Raji (cell line): ENCODE data around the gene PM20D2.

ENCODE experiments used
- POLR2A ChIP-seq: IDR thresholded peaks from 2 replicates; pipeline ENCODE4 v1.6.1; 2011; ENCODE audit warnings: low read depth, low read length, control low read depth; ENCODE audit not compliant: insufficient read depth

PM20D2 gene, protein sequence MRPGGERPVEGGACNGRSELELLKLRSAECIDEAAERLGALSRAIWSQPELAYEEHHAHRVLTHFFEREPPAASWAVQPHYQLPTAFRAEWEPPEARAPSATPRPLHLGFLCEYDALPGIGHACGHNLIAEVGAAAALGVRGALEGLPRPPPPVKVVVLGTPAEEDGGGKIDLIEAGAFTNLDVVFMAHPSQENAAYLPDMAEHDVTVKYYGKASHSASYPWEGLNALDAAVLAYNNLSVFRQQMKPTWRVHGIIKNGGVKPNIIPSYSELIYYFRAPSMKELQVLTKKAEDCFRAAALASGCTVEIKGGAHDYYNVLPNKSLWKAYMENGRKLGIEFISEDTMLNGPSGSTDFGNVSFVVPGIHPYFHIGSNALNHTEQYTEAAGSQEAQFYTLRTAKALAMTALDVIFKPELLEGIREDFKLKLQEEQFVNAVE

DNA sequence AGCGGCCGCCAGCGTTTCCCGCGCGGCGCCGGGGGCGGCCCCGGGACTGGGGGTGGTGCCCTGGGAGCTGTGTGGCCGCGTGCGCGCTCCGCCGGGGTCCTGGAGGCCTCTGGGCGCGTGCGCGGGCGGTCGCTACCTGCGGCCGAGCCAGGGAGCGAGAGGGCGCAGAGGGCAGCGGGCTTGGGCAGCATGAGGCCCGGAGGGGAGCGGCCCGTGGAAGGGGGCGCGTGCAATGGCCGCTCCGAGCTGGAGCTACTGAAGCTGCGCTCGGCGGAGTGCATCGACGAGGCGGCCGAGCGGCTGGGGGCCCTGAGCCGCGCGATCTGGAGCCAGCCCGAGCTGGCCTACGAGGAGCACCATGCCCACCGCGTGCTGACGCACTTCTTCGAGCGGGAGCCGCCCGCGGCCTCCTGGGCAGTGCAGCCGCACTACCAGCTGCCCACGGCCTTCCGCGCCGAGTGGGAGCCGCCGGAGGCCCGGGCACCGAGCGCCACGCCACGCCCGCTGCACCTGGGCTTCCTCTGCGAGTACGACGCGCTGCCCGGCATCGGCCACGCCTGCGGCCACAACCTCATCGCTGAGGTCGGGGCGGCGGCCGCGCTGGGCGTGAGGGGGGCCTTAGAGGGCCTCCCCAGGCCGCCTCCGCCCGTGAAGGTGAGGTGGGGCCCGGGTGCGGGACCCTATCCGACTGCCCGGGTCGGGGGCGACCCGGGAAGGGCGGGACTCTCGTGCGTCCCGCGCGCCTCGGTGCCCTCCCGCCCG is at the start of gene PM20D2:
Gene PM20D2 (plus strand): TSS at position 100 of the 762 bp plus-strand sequence. CDS start 90 bp downstream, at position 190.
- TF ChIP-seq POLR2A, result peak; percentile 88

DNA sequence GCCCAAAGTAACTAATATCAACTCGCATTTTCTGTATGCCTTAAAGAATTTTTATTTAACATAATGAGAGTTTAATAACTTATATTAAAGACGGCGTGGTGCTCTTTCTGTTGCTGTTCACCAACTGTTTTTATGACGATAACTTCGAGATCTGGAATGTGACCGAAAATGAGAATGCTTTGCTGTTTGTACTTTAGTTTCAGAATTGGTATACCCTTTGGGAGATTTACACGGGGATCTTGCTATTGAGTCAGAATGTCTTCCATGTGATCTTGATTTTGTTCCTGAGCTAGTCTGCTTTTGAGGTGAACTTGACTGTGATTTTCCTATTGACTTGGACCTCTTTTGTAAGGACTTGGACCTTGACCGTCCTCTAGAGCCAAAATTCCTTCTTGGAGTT is 47.4 kb upstream of the PM20D2 start:
- TF ChIP-seq POLR2A, result no peak

DNA sequence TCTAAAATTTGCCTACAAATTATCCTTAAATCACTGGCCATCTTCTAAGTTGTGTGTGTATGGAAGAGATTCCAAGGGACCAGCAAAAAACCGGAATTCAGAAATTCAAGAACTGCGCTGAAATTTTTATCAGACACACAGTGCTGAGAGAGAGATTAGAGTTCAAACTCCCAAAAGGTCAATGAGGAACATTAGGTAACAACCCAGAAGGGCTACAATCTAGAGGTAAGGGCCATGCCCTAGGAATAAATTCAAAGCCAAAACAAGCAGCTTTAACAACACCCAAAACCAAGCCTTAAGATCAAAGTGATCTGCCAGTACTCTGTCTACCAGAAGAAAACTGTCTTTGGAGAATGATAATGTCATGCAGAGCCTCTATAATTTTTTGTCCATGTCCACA is 45.7 kb upstream of the PM20D2 start:
- TF ChIP-seq POLR2A, result no peak

DNA sequence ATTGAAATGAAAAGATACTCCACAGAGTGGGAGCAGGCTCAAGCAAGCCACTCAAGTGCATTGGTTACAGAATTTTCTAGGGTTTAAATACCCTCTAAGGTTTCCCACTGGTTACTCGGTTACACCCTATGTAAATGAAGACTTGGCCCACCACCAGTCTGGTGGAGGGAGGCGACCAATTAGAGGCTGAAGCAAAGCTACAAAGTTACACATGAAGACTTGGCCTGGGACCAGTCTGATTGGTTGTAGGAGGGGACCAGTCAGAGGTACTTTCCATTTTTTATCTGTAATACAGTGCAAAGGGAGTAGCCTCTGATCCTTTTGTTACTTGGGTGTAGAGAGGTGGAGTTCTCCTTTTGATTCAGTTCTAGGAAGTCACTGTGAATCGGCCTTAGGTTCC is 35.6 kb upstream of the PM20D2 start:
- no peak for TF ChIP-seq POLR2A

DNA sequence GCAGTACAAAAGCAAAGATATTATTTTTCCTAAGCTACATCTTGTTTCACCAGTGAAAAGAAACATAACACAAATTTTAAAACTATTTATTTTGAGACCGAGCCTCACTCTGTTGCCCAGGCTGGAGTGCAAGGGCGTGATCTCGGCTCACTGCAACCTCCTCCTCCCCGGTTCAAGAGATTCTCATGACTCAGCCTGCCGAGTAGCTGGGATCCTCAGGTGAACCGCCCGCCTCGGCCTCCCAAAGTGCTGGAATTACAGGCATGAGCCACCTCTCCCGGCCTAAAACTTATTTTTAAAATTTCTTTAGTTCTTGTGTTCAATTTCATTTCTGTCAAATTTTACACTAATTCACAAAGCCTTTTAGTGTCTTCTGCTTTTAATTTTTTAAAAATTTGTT is 33.9 kb upstream of the PM20D2 start:
- no peak for TF ChIP-seq POLR2A

DNA sequence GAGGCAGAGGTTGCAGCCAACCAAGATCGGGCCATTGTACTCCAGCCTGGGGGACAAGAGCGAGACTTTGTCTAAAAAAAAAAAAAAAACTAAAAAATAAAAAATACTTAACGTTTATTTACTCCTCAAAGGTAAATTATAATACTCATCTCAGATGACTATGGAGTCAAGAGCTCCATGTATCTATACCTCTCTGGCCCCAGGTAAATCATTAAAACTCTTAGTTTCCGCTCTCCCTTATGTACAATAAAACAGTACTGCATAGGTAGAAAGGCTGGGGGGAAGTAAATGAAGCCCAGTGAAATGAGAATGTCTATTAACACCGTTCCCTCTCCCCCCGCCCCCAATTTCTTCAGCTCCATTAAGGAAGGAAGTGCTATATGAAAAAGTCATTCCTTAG is 29.2 kb upstream of the PM20D2 start:
- no peak for TF ChIP-seq POLR2A

DNA sequence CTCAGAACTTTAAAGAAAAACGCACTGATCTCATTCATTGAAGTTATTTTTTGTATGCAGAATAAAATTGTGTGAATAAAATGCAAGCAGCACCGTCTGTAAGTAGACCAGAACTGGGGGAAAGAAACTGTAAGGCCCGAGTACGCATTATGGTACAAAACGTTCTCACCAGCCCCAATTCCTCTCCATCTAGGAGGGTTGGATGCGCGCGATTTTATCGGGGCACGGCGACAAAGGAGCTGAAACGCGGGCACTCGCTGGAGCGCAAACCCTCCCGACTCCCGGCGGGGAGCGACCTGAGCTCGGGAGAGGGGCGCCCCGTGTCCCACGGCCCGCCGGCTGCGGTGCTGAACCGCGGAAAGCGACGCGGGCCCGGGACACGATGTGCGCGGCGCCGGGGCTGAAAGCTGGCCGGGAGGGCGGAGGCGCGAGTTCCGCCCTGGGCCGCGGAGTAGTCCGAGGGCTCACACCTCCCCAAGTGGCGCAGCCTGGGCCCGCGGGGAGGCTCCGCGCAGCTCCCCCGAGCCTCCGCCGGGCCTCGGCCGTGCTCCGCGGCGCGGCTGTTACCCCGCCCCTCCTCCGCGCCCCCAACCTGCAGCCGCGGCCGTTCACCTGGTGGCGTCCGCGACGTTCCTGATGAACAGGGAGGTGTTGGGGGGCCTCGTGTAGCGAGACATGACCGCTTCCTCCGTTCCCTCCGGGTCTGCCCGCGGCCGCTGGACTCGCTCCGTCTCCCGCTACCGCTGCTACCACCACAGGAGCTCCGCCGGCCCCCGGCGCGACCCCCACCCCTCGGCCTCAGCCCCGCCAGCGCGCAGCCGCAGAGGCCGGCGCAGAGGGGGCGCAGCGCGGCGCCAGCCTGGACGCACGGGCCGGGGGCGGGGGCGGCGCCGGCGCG is 28.4 kb upstream of the PM20D2 start, which contains the start of gene SRSF12:
Gene SRSF12 (minus strand): TSS at position 861 of the 898 bp plus-strand sequence. CDS start 184 bp downstream, at position 677.
- TF ChIP-seq POLR2A, result no peak

DNA sequence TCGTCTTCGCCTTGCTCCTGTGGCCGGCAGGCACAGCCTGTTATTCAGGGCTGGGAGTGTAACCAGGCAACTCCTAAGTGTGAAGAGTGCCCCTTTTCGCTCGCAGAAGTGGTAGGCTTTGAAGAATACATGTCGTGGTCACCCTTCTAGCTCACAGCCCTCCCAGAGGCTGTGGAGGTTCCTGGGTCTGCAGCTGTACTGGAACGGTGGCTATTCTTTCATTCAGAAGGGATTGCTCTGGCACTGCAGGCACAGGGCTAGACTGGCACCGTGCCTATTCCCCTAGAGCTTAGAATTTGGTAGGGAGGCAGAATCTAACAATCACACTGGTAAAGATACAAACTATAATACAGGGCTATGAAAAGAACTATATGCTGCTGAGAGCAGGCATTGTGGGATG is 26.9 kb upstream of the PM20D2 start:
- no peak for TF ChIP-seq POLR2A

DNA sequence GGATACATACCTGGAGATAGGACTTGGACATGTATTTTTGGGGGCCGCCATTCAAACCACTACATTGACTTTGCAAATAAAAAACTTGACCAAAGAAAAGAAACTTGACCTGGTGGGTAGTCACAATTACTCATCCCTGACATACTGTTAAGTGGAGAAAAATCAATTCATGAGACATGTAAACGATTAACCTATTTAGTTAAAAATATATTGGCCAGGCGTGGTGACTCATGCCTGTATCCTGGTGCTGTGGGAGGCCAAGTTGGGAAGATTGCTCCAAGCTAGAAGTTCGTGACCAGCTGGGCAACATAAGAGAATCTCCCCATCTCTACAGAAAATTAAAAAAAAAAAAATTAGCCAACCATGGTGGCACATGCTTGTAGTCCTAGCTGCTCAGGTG is 25.5 kb upstream of the PM20D2 start:
- TF ChIP-seq POLR2A, result no peak

DNA sequence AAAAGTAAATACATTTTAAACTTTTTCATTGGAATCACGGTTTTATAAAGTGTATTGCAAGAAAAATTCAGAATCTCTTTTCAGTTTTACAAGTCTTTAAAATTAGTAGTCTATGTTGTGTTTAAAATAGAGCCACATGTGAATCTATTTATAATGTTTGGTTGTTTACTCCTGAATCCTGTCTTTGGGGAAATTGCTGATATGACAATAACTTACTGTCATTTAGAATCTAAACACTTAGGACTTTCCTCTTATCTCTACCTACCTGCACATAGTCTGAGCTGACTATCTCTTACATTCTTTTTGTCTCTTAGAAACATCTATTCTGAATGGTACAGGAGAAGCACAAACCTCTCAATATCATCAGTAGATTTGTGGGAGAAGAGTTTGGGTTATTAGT is 23.9 kb upstream of the PM20D2 start:
- TF ChIP-seq POLR2A, result no peak

DNA sequence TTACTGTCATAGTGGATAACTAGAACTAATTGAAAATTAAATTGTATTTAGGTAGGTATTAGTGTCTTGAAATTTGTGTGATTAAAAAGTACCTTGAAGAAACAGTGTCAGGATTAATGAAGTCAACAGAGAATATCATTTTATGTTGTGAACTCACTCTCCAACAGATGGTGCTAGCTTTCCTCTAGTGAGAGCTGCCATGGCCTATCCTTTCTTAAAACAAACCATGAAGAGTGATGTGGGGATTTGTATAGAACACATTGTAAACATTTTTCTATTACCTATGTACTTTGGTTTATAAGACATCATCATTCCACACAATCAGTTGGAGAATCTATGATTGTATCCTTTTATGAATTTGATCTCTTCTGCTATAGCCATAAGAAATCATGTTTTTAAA is 23.2 kb upstream of the PM20D2 start:
- no peak for TF ChIP-seq POLR2A

DNA sequence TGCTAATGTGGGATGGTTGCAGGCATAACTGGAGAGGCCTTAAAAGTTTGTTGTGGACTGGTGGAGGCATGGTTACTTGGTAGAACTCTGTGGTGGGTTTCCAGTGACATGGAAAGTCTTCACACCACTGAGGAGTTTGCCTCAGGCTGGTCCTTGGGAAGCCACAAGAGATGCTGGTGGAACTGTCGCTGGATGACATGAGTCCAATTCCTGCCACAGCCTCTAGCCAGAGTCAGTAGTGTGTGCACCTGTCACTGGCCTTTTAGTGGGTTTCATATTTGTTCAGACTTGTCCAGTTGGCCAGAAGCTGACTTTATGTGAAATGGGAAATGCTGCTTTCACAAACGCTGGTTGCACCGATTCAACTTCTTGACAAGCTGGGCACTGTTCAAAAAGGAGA is 14.3 kb upstream of the PM20D2 start:
- no peak for TF ChIP-seq POLR2A

DNA sequence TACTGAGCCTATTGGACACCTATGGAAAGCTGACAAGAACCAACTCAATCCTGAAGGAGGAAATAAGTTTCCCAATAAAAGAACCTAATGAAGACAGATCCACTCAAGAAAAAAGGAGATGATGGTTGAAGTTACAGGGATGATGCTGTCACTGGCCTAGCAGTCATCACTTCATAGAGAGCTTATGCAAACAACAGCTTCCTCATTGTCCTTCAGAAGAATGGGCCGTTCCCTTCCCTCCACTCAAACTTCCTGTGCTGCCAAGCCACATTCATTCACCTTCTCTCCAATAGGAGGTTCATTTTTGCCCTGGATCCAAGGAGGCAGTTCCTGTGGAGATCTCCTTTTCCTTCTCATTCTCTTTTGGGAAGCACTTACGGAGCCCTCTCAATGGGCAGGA is 13.8 kb upstream of the PM20D2 start:
- TF ChIP-seq POLR2A, result no peak

DNA sequence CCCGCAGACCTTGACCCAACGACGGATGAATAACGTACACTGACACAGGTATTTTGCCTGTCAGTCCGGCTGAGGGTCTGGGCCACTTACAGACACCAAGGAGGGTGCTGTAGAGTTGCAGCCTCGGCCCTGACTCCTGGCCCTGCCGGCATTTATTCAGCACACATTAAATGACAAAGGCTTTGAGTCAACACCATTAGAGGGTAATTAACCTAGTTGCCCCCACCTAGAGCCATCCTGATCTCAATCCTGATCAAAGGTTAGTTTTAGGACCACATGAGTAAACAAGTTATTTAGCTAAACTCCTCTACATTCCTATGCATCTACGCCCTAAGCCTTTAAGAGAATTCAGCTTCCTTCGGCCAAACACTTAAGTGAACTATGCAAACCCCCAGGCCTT is 11.9 kb upstream of the PM20D2 start:
- no peak for TF ChIP-seq POLR2A

DNA sequence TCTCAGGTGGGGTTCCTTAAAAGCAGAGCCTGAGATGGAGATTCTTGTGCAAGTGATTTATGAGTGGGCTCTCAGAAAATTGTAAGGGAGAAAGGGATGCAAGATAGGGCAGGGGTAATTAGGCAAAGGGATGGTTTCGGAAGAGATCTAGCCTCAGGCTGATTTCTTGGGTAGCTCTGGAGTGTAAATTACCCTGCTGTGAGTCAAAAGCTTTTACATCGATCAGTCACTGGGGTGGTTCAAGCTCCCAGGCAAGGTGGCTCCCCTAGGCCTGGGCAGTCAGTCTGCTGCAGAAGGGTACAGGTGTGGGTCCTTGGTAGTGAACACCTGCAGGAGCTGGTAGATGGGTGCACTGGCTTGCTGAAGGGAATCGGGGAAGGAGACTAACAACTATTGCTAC is 11.1 kb upstream of the PM20D2 start:
- no peak for TF ChIP-seq POLR2A
